Neuronal stem cell (in vitro differentiated cells): ENCODE results near the gene BEND5.

ENCODE experiments used
- DNase-seq: peaks from one replicate; pipeline ENCODE4 v3.0.0-alpha.2; 2013; ENCODE audit warnings: low spot score
- H2AFZ ChIP-seq: one replicate; pipeline ENCODE4 v1.6.1; 2013; ENCODE audit warnings: mild to moderate bottlenecking, low read length, inconsistent platforms
- H2AK5ac ChIP-seq: 2 replicates; pipeline ENCODE4 v1.6.1; 2013; ENCODE audit warnings: low read depth, mild to moderate bottlenecking, inconsistent platforms, low read length, moderate library complexity, mixed read lengths
- H2BK120ac ChIP-seq: 2 replicates; pipeline ENCODE4 v1.6.1; 2013; ENCODE audit warnings: low read depth, mild to moderate bottlenecking, inconsistent platforms, low read length, moderate library complexity, mixed read lengths
- H2BK12ac ChIP-seq: one replicate; pipeline ENCODE4 v1.6.1; 2013; ENCODE audit warnings: low read length, inconsistent platforms
- H2BK15ac ChIP-seq: 2 replicates; pipeline ENCODE4 v1.6.1; 2013; ENCODE audit warnings: mild to moderate bottlenecking, low read length, inconsistent platforms, mixed read lengths
- H2BK5ac ChIP-seq: one replicate; pipeline ENCODE4 v1.6.1; 2013; ENCODE audit warnings: inconsistent platforms, mild to moderate bottlenecking, low read length, moderate library complexity
- H3K14ac ChIP-seq: one replicate; pipeline ENCODE4 v1.6.1; 2013; ENCODE audit warnings: low read length, inconsistent platforms
- H3K18ac ChIP-seq: 2 replicates; pipeline ENCODE4 v1.6.1; 2013; ENCODE audit warnings: low read length, inconsistent platforms
- H3K23ac ChIP-seq: 2 replicates; pipeline ENCODE4 v1.6.1; 2013; ENCODE audit warnings: low read depth, mild to moderate bottlenecking, mixed read lengths, low read length, inconsistent platforms; ENCODE audit not compliant: poor library complexity
- H3K27ac ChIP-seq: replicated peaks from 3 replicates; pipeline ENCODE4 v1.5.1; 2013; ENCODE audit warnings: low read length, inconsistent platforms
- H3K27me3 ChIP-seq, 3 experiments: 2 replicates each; pipeline ENCODE4 v1.6.1; 2013; ENCODE audit warnings: low read length in 3 of 3, mild to moderate bottlenecking in 2 of 3, inconsistent platforms in 1 of 3, low read depth in 1 of 3, mixed read lengths in 1 of 3, moderate library complexity in 1 of 3; ENCODE audit not compliant: control insufficient read depth in 3 of 3, insufficient read depth in 3 of 3
- H3K36me3 ChIP-seq, 2 donors: replicated peaks in 1 of 2; 2 replicates each; pipeline ENCODE4 v1.6.1; 2013; ENCODE audit warnings: low read length in 2 of 2; ENCODE audit not compliant: control insufficient read depth in 2 of 2, insufficient read depth in 2 of 2
- H3K4ac ChIP-seq: 2 replicates; pipeline ENCODE4 v1.6.1; 2013; ENCODE audit warnings: inconsistent platforms, mild to moderate bottlenecking, low read length, moderate library complexity
- H3K4me1 ChIP-seq, 2 donors: 1 replicate in 1 of 2; 2 replicates in 1 of 2; pipeline ENCODE4 v1.6.1; 2013; ENCODE audit warnings: low read length in 2 of 2, low read depth in 1 of 2; ENCODE audit not compliant: control insufficient read depth in 2 of 2, insufficient read depth in 1 of 2
- H3K4me2 ChIP-seq: one replicate; pipeline ENCODE4 v1.6.1; 2013; ENCODE audit warnings: mild to moderate bottlenecking, low read length, inconsistent platforms; ENCODE audit not compliant: insufficient read depth, poor library complexity, severe bottlenecking
- H3K4me3 ChIP-seq, 2 donors: 2 replicates each; pipeline ENCODE4 v1.5.1; 2013; ENCODE audit warnings: low read length in 2 of 2, mild to moderate bottlenecking in 2 of 2, inconsistent platforms in 1 of 2, moderate library complexity in 1 of 2
- H3K79me1 ChIP-seq: one replicate; pipeline ENCODE4 v1.6.1; 2013; ENCODE audit warnings: low read depth, mild to moderate bottlenecking, inconsistent platforms, low read length, moderate library complexity
- H3K9ac ChIP-seq: one replicate; pipeline ENCODE4 v1.6.1; 2013; ENCODE audit warnings: mild to moderate bottlenecking, low read depth, low read length, inconsistent platforms; ENCODE audit not compliant: poor library complexity
- H3K9me3 ChIP-seq, 2 donors: replicated peaks in 1 of 2; 2 replicates each; pipeline versions ENCODE3 to v1.6.1; 2013; ENCODE audit warnings: low read length in 2 of 2, mild to moderate bottlenecking in 2 of 2, inconsistent platforms in 1 of 2, low read depth in 1 of 2, mixed read lengths in 1 of 2, moderate library complexity in 1 of 2; ENCODE audit not compliant: control insufficient read depth in 2 of 2, insufficient read depth in 1 of 2
- H4K8ac ChIP-seq: one replicate; pipeline ENCODE4 v1.6.1; 2013; ENCODE audit warnings: low read depth, mild to moderate bottlenecking, inconsistent platforms, low read length, moderate library complexity
- H4K91ac ChIP-seq: one replicate; pipeline ENCODE4 v1.6.1; 2013; ENCODE audit warnings: low read length, low read depth, mild to moderate bottlenecking, inconsistent platforms; ENCODE audit not compliant: poor library complexity
- WGBS, 2 donors: extraction: QIAGEN DNeasy Blood & Tissue Kit; methylation state at CpG; one replicate each; pipeline ENCODE4 v1.1.7; 2013; ENCODE audit warnings: missing lambda C conversion rate in 2 of 2, mixed read lengths in 1 of 2; ENCODE audit not compliant: insufficient read length in 2 of 2, insufficient replicate concordance in 1 of 2; ENCODE audit errors: extremely low coverage in 2 of 2; 5-methylcytosine and 5-hydroxymethylcytosine counted together

BEND5 gene

DNA sequence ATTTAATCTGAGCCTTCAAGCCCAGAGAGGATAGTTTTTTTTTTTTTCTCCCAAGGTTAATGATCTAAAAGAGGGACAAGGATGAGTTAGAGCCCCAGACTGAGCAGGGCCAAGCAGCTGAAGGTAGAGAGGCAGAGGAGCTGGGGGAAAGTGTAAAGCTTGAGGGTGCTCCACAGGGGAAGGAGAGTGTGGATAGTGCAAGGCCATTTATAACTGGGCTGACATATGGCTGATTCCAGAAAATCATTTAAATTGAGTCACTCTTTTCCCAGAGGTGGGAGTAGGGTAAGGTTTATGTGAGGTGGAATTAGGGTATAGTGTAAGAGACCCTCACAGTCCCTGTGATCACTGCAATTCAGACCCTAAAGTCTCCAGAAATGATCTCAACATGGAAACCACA is 55.8 kb downstream of the BEND5 start:
- Histone ChIP-seq H2BK15ac (no peak overlapping the region), H3K18ac (no peak overlapping the region), H2BK120ac (no peak overlapping the region), H3K4me2 (no peak overlapping the region), H3K14ac (no peak overlapping the region), H4K91ac (no peak overlapping the region), H3K27ac (no peak overlapping the region), H3K9ac (no peak overlapping the region), H3K79me1 (no peaks in the 10 kb centered on the region), H3K4me1 (no peaks in the 10 kb centered on the region), H2BK5ac (no peak overlapping the region), H3K9me3 (no peaks in the 10 kb centered on the region), H3K23ac (no peak overlapping the region), H3K27me3 (no peaks in the 10 kb centered on the region), H2AK5ac (no peak overlapping the region), H2AFZ (no peak overlapping the region), H3K4me3 (no peak overlapping the region), H4K8ac (no peak overlapping the region), H3K36me3 (no peaks in the 10 kb centered on the region), H2BK12ac (no peak overlapping the region), H3K4ac (no peak overlapping the region)
- no peak for DNase-seq

DNA sequence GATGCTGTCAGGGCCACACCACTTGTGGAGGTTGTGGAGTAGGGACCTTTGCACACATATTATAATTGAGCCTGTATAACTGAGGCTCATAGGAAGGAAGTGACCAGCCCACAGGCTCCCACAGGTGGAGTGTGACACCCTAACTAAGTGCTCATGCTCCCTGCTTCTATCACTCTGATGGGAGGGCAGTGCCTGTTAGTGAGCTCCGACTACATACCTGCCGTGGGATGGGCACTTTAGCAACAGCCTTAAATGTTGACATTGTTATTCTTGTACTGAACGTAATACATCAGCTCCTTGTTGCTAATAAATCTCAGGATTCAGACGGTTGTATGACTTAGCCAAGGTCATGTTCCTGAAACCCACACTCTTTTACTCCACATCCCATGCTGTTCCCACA is 58.0 kb downstream of the BEND5 start:
- H4K8ac ChIP-seq: no peak overlapping the region
- H3K79me1 ChIP-seq: no peaks in the 10 kb centered on the region
- WGBS, 2 donors: no CpG with 5 or more reads among the region's 4 CpGs

DNA sequence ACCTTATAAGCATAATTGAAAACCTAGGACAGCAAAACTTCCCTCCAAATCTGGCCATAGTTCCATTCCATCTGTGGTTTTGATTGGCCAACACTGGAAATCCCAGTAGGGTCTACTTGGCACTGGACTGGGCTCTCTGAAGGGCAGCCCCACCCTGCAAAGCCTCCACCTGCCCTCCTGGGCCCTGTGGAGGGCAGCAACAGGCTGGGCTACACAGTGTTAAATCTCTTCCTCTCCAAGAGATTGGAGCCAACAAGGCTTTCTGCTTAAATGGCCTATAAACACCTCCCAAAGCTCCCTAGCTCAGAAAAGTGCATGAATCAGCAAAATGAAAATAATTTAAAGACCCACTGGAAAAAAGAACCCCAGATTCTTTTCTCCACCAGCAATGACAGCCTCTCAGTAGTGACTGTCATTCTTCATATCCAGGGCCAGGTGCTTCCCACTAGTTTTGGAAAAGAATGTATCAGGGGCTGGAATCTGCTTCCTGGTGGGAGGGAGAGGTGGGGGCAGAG is 58.5 kb downstream of the BEND5 start:
- no peak overlapping the region for H2AK5ac ChIP-seq
- no peak for DNase-seq
- no peak overlapping the region for H2BK120ac ChIP-seq
- H3K14ac ChIP-seq: no peak overlapping the region
- no peak overlapping the region for H3K27ac ChIP-seq
- no peak overlapping the region for H3K4ac ChIP-seq
- H3K27me3 ChIP-seq: no peaks in the 10 kb centered on the region
- no peak overlapping the region for H3K18ac ChIP-seq
- H3K9ac ChIP-seq: no peak overlapping the region
- no peak overlapping the region for H3K4me3 ChIP-seq
- no peak overlapping the region for H2AFZ ChIP-seq
- H4K8ac ChIP-seq: no peak overlapping the region
- H2BK15ac ChIP-seq: no peak overlapping the region
- H2BK5ac ChIP-seq: no peak overlapping the region
- no peaks in the 10 kb centered on the region for H3K9me3 ChIP-seq
- no peak overlapping the region for H2BK12ac ChIP-seq
- H3K36me3 ChIP-seq: no peaks in the 10 kb centered on the region
- no peaks in the 10 kb centered on the region for H3K79me1 ChIP-seq
- H3K4me2 ChIP-seq: no peak overlapping the region
- no peak overlapping the region for H4K91ac ChIP-seq
- no peaks in the 10 kb centered on the region for H3K4me1 ChIP-seq
- no peak overlapping the region for H3K23ac ChIP-seq

More for the DNA sequence above, 58.0 kb downstream of the BEND5 start:
- DNase-seq: no peak
- Histone ChIP-seq H3K4me2 (no peak overlapping the region), H2BK12ac (no peak overlapping the region), H3K36me3 (no peaks in the 10 kb centered on the region), H3K27me3 (no peaks in the 10 kb centered on the region), H2BK15ac (no peak overlapping the region), H3K4me1 (no peaks in the 10 kb centered on the region), H2BK120ac (no peak overlapping the region), H3K4ac (no peak overlapping the region), H2BK5ac (no peak overlapping the region), H4K91ac (no peak overlapping the region), H3K18ac (no peak overlapping the region), H3K9me3 (no peaks in the 10 kb centered on the region), H3K4me3 (no peak overlapping the region), H2AK5ac (no peak overlapping the region), H3K27ac (no peak overlapping the region), H3K23ac (no peak overlapping the region), H3K9ac (no peak overlapping the region), H3K14ac (no peak overlapping the region), H2AFZ (no peak overlapping the region)

DNA sequence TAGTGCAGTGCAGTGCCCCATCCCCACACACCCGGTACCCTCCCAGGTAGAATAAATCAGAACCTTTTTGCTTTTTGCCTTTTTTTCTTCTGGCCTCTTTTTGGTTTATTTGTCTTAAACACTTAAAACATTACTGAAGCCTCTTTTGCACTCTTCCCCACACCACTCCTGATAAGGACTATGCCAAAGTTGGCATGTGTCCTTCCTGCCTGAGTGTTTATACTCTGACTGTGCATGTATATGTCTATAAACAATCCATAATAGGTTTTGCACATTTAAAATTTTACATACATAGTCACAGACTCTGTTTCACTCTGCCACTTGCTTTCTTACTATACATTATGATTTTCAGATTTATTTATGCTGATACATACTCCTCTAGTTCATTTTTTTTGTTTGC is 59.6 kb downstream of the BEND5 start:
- Histone ChIP-seq H2BK5ac (no peak overlapping the region), H3K27ac (no peak overlapping the region), H2BK15ac (no peak overlapping the region), H3K23ac (no peak overlapping the region), H3K9me3 (no peaks in the 10 kb centered on the region), H3K4ac (no peak overlapping the region), H2AFZ (no peak overlapping the region), H3K18ac (no peak overlapping the region), H4K8ac (no peak overlapping the region), H3K9ac (no peak overlapping the region), H2BK12ac (no peak overlapping the region), H2AK5ac (no peak overlapping the region), H4K91ac (no peak overlapping the region), H3K14ac (no peak overlapping the region), H3K4me3 (no peak overlapping the region), H3K79me1 (no peaks in the 10 kb centered on the region), H3K4me2 (no peak overlapping the region), H3K36me3 (no peaks in the 10 kb centered on the region), H2BK120ac (no peak overlapping the region), H3K27me3 (no peaks in the 10 kb centered on the region), H3K4me1 (no peaks in the 10 kb centered on the region)
- WGBS, 2 donors: no CpG with 5 or more reads among the region's 1 CpG
- DNase-seq: no peak
